Measurements from ENCODE around the gene RAD51.

Gene RAD51

DNA sequence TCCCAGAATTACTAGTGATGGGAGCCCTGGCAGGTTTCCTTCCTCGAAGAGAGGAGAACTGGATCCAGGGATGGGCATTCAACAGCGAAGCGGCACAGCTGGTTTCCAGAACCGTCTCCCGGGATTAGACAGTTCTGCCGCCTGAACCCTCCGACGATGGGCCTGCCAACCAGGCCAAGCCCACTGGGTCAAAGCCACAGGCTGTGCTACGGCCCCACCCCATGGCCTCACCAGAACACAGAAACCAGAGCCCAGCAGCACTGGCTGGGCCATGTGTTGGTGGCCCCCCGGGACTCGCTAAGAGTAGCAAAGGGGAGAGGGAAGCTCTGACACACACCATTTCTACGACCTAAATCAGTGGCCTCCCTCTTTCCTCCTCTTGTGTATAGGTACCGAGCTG is 77.0 kb downstream of the RAD51 start:
- H3K27ac ChIP-seq: no peak overlapping the region
- TF ChIP-seq CTCF (IDR thresholded peaks at IDR 0.05): no peak
- H3K36me3 ChIP-seq (ENCODE audit: control insufficient read depth, insufficient read depth, low read length): no peaks in the 10 kb centered on the region
- H3K4me3 ChIP-seq (ENCODE audit: low read depth, low read length): no peak overlapping the region
- H3K27me3 ChIP-seq (ENCODE audit: control insufficient read depth, insufficient read depth, low read length): no peaks in the 10 kb centered on the region
- no peak overlapping the region for H3K9ac ChIP-seq
- no peaks in the 10 kb centered on the region for H3K79me2 ChIP-seq
- no peak overlapping the region for H3K4me2 ChIP-seq (ENCODE audit: low read length)
- no peak overlapping the region for H2AFZ ChIP-seq
- H3K4me1 ChIP-seq: no peaks in the 10 kb centered on the region
- no peaks in the 10 kb centered on the region for H3K9me3 ChIP-seq (ENCODE audit: control insufficient read depth, low read length)

GRCh38 chr15:40773496-40773895 is 78.5 kb downstream of the RAD51 start:
- Histone ChIP-seq H2AFZ (no peak overlapping the region), H3K4me3 (ENCODE audit: low read depth, low read length) (no peak overlapping the region), H3K4me1 (no peaks in the 10 kb centered on the region), H3K9me3 (ENCODE audit: control insufficient read depth, low read length) (no peaks in the 10 kb centered on the region), H3K27me3 (ENCODE audit: control insufficient read depth, insufficient read depth, low read length) (no peaks in the 10 kb centered on the region), H3K9ac (no peak overlapping the region), H3K27ac (no peak overlapping the region), H3K4me2 (ENCODE audit: low read length) (no peak overlapping the region), H3K36me3 (ENCODE audit: control insufficient read depth, insufficient read depth, low read length) (no peaks in the 10 kb centered on the region), H3K79me2 (peaks cover 5% of the 10 kb centered on the region)
- no peak for TF ChIP-seq CTCF (IDR thresholded peaks at IDR 0.05)

DNA sequence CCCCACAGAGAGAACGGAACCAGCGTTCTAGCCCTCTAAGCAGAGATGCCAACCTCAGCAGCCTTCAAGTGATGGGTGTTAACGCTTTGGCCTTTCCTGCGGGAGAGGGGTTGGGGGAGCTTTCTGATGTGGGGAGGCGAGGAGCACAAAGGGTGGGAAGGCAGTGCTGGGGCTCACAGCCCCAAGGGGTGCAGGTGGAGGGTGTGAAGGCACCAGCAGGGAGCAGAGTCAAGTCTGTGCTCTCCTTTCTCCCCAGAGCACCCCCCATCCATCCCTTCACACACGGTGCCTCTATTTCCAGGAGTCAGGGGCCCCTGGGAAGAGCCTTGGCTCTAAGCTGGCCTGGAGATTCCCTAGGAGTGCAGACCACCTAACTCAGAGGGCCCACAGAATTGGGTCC is 78.9 kb downstream of the RAD51 start:
- H3K27ac ChIP-seq: no peak overlapping the region
- no peaks in the 10 kb centered on the region for H3K36me3 ChIP-seq (ENCODE audit: control insufficient read depth, insufficient read depth, low read length)
- no peak for TF ChIP-seq CTCF (IDR thresholded peaks at IDR 0.05)

DNA sequence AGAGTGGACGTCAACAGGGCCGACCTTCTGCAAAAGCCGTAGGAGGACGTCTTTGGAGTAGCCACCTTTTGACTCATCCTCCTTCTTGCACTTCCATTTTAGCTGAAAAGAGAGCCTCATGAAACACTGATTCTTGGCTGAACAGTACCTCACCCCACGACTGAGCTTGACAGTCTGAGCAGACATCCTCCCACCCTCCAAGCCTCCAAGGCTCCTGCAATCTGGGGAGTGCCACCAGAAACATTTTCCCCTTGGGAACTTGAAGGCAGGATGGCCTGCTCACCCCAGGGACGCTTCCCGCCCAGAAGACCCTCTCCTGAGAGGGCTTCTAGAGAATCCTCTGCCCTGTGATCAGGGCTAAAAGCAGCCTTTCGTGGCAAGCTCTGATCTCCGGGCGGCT is 80.0 kb downstream of the RAD51 start:
- Histone ChIP-seq H3K27ac (no peak overlapping the region), H3K9me3 (ENCODE audit: control insufficient read depth, low read length) (no peaks in the 10 kb centered on the region), H3K4me2 (ENCODE audit: low read length) (no peak overlapping the region), H3K27me3 (ENCODE audit: control insufficient read depth, insufficient read depth, low read length) (no peaks in the 10 kb centered on the region), H3K79me2 (peaks cover 15% of the 10 kb centered on the region), H3K9ac (no peak overlapping the region), H3K4me3 (ENCODE audit: low read depth, low read length) (no peak overlapping the region), H3K36me3 (ENCODE audit: control insufficient read depth, insufficient read depth, low read length) (no peaks in the 10 kb centered on the region), H3K4me1 (no peaks in the 10 kb centered on the region), H2AFZ (no peak overlapping the region)
- TF ChIP-seq CTCF (IDR thresholded peaks at IDR 0.05): no peak

More for the DNA sequence above, 78.9 kb downstream of the RAD51 start:
- Histone ChIP-seq H3K4me3 (ENCODE audit: low read depth, low read length) (no peak overlapping the region), H3K4me2 (ENCODE audit: low read length) (no peak overlapping the region), H3K9me3 (ENCODE audit: control insufficient read depth, low read length) (no peaks in the 10 kb centered on the region), H2AFZ (no peak overlapping the region), H3K27me3 (ENCODE audit: control insufficient read depth, insufficient read depth, low read length) (no peaks in the 10 kb centered on the region), H3K79me2 (peaks cover 8% of the 10 kb centered on the region), H3K9ac (no peak overlapping the region), H3K4me1 (no peaks in the 10 kb centered on the region)

- no peak overlapping the region for H3K27ac ChIP-seq
- H3K9ac ChIP-seq: no peak overlapping the region
- H3K4me2 ChIP-seq (ENCODE audit: low read length): no peak overlapping the region
- no peaks in the 10 kb centered on the region for H3K9me3 ChIP-seq (ENCODE audit: control insufficient read depth, low read length)
- TF ChIP-seq CTCF (IDR thresholded peaks at IDR 0.05): no peak
- peaks cover 15% of the 10 kb centered on the region for H3K79me2 ChIP-seq
- no peaks in the 10 kb centered on the region for H3K4me1 ChIP-seq
- no peaks in the 10 kb centered on the region for H3K27me3 ChIP-seq (ENCODE audit: control insufficient read depth, insufficient read depth, low read length)
- no peaks in the 10 kb centered on the region for H3K36me3 ChIP-seq (ENCODE audit: control insufficient read depth, insufficient read depth, low read length)
- H2AFZ ChIP-seq: no peak overlapping the region
- no peak overlapping the region for H3K4me3 ChIP-seq (ENCODE audit: low read depth, low read length)
These were observed 81.0 kb downstream of the RAD51 start for GRCh38 chr15:40775740-40776536.
